Activated naive CD8-positive, alpha-beta T cell treated with anti-CD3 and anti-CD28 coated beads, Interleukin-2, amount 10 ng/mL, durations not matched to agents 7 days and 5 days (primary cell): Measurements from ENCODE around the gene NUMB. TPM values are rescaled to one million over a fixed set of nuclear protein-coding genes. Genes with fewer than 3 reads are reported as not detected.
"Not testable (repeated sequence)": the region's sequence is repeated elsewhere in the genome, so short reads cannot be mapped to it uniquely, and the experiment has no call there.

Experiments
- ATAC-seq: fragments of 150-1000 bp; cut with Tn5 transposase; one replicate; pipeline ENCODE4 v1.10.0; 2021; ENCODE audit warnings: low read depth, moderate library complexity
- POLR2A ChIA-PET: fragments of 350-600 bp; sonication (Branson Sonifier 250); formaldehyde crosslinking; loops from one replicate; lab custom pipeline; 2021; ENCODE audit warnings: antibody characterized with exemption; lab: Charles Lee
- DNase-seq: peaks from one replicate; pipeline ENCODE4 v3.0.0; 2021
- H3K27ac Mint-ChIP-seq: one replicate; pipeline ENCODE4 v1.8.0; 2022; ENCODE audit warnings: mild to moderate bottlenecking, mixed read lengths
- H3K27me3 Mint-ChIP-seq: one replicate; pipeline ENCODE4 v1.8.0; 2022; ENCODE audit warnings: mild to moderate bottlenecking, moderate library complexity, mixed read lengths
- H3K36me3 Mint-ChIP-seq: one replicate; pipeline ENCODE4 v1.8.0; 2021; ENCODE audit warnings: mild to moderate bottlenecking, mixed read lengths
- H3K4me1 Mint-ChIP-seq: one replicate; pipeline ENCODE4 v1.8.0; 2021; ENCODE audit warnings: mixed read lengths
- H3K4me3 Mint-ChIP-seq: one replicate; pipeline ENCODE4 v1.8.0; 2022; ENCODE audit warnings: mild to moderate bottlenecking, moderate library complexity, mixed read lengths
- H3K9me3 Mint-ChIP-seq: one replicate; pipeline ENCODE4 v1.8.0; 2021; ENCODE audit warnings: mixed read lengths
- total RNA-seq, 2 experiments: library from RNA; stranded (reverse); gene quantifications; one replicate each; pipeline ENCODE4 v1.2.3, GENCODE V29; 2021

NUMB gene
- total RNA-seq, 2 experiments from 2014 or later: 47.5 to 50.3 TPM

DNA sequence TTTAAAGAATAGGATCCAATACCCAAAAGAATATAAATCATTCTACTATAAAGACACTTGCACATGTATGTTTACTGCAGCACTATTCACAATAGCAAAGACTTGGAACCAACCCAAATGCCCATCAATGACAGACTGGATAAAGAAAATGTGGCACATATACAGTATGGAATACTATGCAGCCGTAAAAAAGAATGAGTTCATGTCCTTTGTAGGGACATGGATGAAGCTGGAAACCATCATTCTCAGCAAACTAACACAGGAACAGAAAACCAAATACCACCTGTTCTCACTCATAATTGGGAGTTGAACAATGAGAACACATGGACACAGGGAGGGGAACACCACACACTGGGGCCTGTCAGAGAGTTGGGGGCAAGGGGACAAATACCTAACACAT lies 149.1 kb downstream of the NUMB start:
- H3K27me3 Mint-ChIP-seq, H3K36me3 Mint-ChIP-seq, H3K27ac Mint-ChIP-seq, H3K4me3 Mint-ChIP-seq, ATAC-seq, DNase-seq, H3K9me3 Mint-ChIP-seq, POLR2A ChIA-PET: not testable (repeated sequence)
- peaks cover 12% of the 10 kb centered on the region for H3K4me1 Mint-ChIP-seq

DNA sequence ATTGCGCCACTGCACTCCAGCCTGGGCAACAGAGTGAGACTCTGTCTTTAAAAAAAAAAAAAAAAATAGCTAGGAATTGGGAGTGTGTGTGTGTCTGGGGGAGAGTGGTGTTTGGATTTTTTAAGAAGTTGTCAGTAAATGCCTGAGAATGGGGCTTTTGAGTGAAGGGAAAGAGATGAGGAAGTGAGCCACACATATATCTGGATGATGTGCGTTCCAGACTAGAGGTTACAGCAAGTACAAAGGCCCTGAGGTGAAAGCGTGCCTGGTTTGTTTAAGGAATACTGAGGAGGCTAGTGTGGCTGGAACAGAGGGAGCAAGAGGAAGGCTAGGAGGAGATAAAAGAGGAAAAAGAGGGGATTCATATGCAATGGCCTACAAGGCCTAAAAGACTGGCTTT lies 151.1 kb downstream of the NUMB start:
- H3K36me3 Mint-ChIP-seq: peaks cover 8% of the 10 kb centered on the region
- H3K27me3 Mint-ChIP-seq: no peaks in the 10 kb centered on the region
- ATAC-seq (no peak), DNase-seq (no peak)
- peaks cover 15% of the 10 kb centered on the region for H3K4me1 Mint-ChIP-seq
- no peak overlapping the region for H3K4me3 Mint-ChIP-seq
- no peak overlapping the region for H3K27ac Mint-ChIP-seq
- POLR2A ChIA-PET: interaction anchor here (0.7 kb wide), 1 partner anchor 249 kb away, joined by 3 read pairs; the partner anchor contains the start of gene RBM25
- H3K9me3 Mint-ChIP-seq: peaks cover 2% of the 10 kb centered on the region

- peaks cover 2% of the 10 kb centered on the region for H3K9me3 Mint-ChIP-seq
- no peaks in the 10 kb centered on the region for H3K27me3 Mint-ChIP-seq
- no peak overlapping the region for H3K27ac Mint-ChIP-seq
- no peak for DNase-seq
- H3K4me3 Mint-ChIP-seq: no peak overlapping the region
- POLR2A ChIA-PET: no interaction called here
- H3K36me3 Mint-ChIP-seq: peaks cover 8% of the 10 kb centered on the region
- peaks cover 8% of the 10 kb centered on the region for H3K4me1 Mint-ChIP-seq
- no peak for ATAC-seq
Observed at GRCh38 chr14:73305499-73305898, 152.8 kb downstream of the NUMB start.

GRCh38 chr14:73295198-73295796 lies 163.0 kb downstream of the NUMB start:
- Mint-ChIP-seq H3K4me3 (no peak overlapping the region), H3K36me3 (peaks cover 21% of the 10 kb centered on the region), H3K9me3 (no peaks in the 10 kb centered on the region), H3K27me3 (no peaks in the 10 kb centered on the region), H3K4me1 (peaks cover 7% of the 10 kb centered on the region), H3K27ac (no peak overlapping the region)
- ATAC-seq (no peak), DNase-seq (no peak)
- POLR2A ChIA-PET: interaction anchor here (0.7 kb wide), 1 partner anchor 485 kb away, joined by 4 read pairs; no protein-coding TSS in a partner anchor

GRCh38 chr14:73293782-73294781 lies 164.3 kb downstream of the NUMB start:
- POLR2A ChIA-PET: no interaction called here
- Mint-ChIP-seq H3K4me3 (no peak overlapping the region), H3K36me3 (peaks cover 20% of the 10 kb centered on the region), H3K27me3 (no peaks in the 10 kb centered on the region), H3K9me3 (no peaks in the 10 kb centered on the region), H3K4me1 (peaks cover 13% of the 10 kb centered on the region), H3K27ac (no peak overlapping the region)
- no peak for ATAC-seq
- DNase-seq: no peak

GRCh38 chr14:73290279-73290678 lies 168.1 kb downstream of the NUMB start:
- Mint-ChIP-seq H3K27ac (no peak overlapping the region), H3K27me3 (no peaks in the 10 kb centered on the region), H3K4me3 (no peak overlapping the region), H3K36me3 (peaks cover 25% of the 10 kb centered on the region), H3K4me1 (peaks cover 13% of the 10 kb centered on the region), H3K9me3 (no peaks in the 10 kb centered on the region)
- POLR2A ChIA-PET: no interaction called here
- no peak for ATAC-seq
- DNase-seq: no peak

DNA sequence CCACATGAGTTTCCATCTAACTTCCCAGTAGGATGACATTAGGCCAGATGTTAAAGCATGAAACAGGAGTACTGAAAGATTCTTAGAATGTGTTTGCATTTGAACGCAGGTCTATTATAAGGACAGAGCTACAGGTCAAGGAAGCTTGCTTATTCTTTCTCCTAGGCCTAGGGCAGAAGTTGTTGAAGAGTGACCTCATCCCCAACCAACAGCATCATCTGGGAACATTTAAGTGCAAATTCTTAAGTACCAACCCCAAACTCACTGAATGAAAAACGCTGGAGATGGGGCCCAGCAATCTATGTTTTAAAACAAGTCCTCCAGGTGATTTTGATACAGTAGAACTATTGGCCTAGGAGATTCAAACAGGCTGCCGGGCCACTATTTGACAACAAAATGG lies 168.6 kb downstream of the NUMB start:
- Mint-ChIP-seq H3K9me3 (no peaks in the 10 kb centered on the region), H3K27me3 (no peaks in the 10 kb centered on the region), H3K4me3 (no peak overlapping the region), H3K27ac (no peak overlapping the region), H3K4me1 (peaks cover 12% of the 10 kb centered on the region), H3K36me3 (peaks cover 25% of the 10 kb centered on the region)
- no peak for DNase-seq
- ATAC-seq: no peak
- POLR2A ChIA-PET: no interaction called here

GRCh38 chr14:73289308-73289707 lies 169.0 kb downstream of the NUMB start:
- no peaks in the 10 kb centered on the region for H3K9me3 Mint-ChIP-seq
- peaks cover 27% of the 10 kb centered on the region for H3K36me3 Mint-ChIP-seq
- no peak overlapping the region for H3K27ac Mint-ChIP-seq
- peaks cover 12% of the 10 kb centered on the region for H3K4me1 Mint-ChIP-seq
- ATAC-seq (no peak), DNase-seq (no peak)
- H3K27me3 Mint-ChIP-seq: no peaks in the 10 kb centered on the region
- POLR2A ChIA-PET: no interaction called here
- no peak overlapping the region for H3K4me3 Mint-ChIP-seq

DNA sequence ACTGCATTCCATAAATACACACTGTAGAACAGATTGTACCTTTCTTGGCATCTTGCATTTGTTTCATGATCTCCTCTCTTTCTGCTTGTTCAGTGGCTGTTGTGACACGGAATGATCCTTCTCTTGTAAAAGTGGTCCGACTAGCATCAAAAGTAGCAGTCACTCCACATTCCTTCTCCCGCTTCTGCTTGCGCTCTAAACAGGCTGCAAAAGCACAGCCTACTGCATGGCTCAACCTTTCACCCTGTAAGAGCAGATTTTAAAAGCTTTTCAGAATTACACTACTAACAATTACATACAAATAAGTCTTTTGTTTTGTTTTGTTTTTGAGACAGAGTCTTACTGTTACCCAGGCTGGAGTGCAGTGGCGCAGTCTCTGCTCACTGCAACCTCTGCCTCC lies 171.3 kb downstream of the NUMB start:
- no peak for DNase-seq
- POLR2A ChIA-PET: no interaction called here
- Mint-ChIP-seq H3K9me3 (no peaks in the 10 kb centered on the region), H3K27ac (no peak overlapping the region), H3K36me3 (peaks cover 25% of the 10 kb centered on the region), H3K4me1 (peaks cover 16% of the 10 kb centered on the region), H3K4me3 (no peak overlapping the region), H3K27me3 (no peaks in the 10 kb centered on the region)
- ATAC-seq: no peak

DNA sequence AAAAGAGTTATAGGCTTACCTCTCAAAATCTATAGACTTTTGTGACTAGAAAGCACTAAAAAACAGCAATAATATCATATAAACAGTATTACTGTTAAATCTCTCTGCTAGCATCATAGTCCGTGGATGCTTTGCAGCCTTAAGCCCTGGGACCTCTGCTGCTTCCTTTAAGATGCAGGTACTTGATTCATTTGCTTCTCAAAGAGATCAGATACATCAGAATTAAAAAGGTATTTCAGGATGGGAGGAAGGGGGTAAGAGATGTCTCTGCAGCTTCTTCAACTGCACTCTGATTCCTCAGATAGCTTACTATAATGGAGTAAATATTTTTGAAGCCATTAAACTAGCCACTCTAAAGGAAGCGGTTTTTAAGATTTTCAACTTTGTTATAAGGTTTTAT lies 171.7 kb downstream of the NUMB start:
- Mint-ChIP-seq H3K27me3 (no peaks in the 10 kb centered on the region), H3K36me3 (peaks cover 25% of the 10 kb centered on the region), H3K27ac (no peak overlapping the region), H3K4me1 (peaks cover 19% of the 10 kb centered on the region), H3K9me3 (no peaks in the 10 kb centered on the region), H3K4me3 (no peak overlapping the region)
- DNase-seq: no peak
- ATAC-seq: no peak
- POLR2A ChIA-PET: no interaction called here

- Mint-ChIP-seq H3K27ac (no peak overlapping the region), H3K9me3 (no peaks in the 10 kb centered on the region), H3K27me3 (no peaks in the 10 kb centered on the region), H3K36me3 (peaks cover 22% of the 10 kb centered on the region), H3K4me3 (no peak overlapping the region), H3K4me1 (peaks cover 19% of the 10 kb centered on the region)
- POLR2A ChIA-PET: no interaction called here
- DNase-seq (no peak), ATAC-seq (no peak)
Observed at GRCh38 chr14:73285979-73286378, 172.4 kb downstream of the NUMB start.

DNA sequence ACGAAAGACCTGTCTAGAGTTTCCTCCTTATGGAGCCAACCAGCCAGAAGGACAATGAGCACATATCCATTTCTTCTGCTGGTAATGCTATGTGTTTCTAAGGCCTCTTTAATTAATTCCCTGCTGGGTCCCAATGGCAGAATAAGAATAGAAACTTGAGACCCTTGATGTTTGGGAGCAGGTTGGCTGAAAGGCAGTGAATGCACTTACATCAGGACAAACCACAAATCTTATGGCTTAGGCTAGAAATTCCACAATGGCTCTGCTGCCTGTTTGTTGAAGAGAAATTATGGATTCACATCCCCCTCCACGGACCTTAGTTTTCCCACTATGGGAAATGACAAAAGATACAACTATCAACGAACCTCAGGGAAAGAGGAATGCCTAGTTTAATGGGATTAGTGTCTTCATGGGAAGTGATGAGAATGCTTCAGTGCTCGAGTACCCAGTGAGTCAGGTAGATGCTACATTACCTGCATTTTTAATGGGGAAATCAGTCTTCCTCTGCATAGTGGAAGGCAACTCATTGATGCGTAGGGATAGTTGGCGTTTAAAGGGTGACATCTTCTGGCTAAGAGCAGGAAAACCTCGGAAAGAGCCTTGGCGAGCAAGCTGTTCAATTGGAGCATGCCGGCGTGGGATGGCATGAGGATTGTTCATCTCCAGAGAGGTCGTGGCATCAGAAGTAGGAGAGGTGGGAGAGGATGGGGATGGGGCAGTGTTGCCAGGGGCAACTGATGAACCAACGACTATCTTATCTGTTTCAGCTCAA lies 174.6 kb downstream of the NUMB start:
- no peak for DNase-seq
- Mint-ChIP-seq H3K4me3 (no peak overlapping the region), H3K27ac (no peak overlapping the region), H3K36me3 (peaks cover 23% of the 10 kb centered on the region), H3K4me1 (peaks cover 10% of the 10 kb centered on the region), H3K27me3 (no peaks in the 10 kb centered on the region), H3K9me3 (no peaks in the 10 kb centered on the region)
- ATAC-seq: no peak
- POLR2A ChIA-PET: no interaction called here

DNA sequence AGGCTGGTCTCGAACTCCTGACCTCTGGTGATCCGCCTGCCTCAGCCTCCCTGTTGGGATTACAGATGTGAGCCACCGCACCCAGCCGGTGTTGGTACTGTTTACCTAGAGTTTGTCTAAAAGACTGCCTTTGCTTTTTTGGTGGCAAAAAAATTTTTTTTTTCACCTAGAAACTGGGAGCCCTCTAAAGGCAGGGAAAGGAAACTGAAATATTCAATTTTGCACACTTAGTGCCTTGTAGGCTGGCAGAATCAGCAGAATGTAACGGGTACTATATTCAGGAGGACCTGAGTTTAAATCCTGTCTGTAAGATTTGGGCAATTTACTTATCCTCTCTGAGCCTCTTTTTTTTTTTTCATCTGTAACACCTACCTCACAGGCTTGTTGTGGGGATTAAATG lies 177.4 kb downstream of the NUMB start:
- no peaks in the 10 kb centered on the region for H3K27me3 Mint-ChIP-seq
- DNase-seq (no peak), ATAC-seq (no peak)
- no peak overlapping the region for H3K27ac Mint-ChIP-seq
- peaks cover 25% of the 10 kb centered on the region for H3K36me3 Mint-ChIP-seq
- H3K9me3 Mint-ChIP-seq: no peaks in the 10 kb centered on the region
- peaks cover 10% of the 10 kb centered on the region for H3K4me1 Mint-ChIP-seq
- no peak overlapping the region for H3K4me3 Mint-ChIP-seq
- POLR2A ChIA-PET: no interaction called here
